Measurements from ENCODE around the gene COL8A1.
A peak's percentile ranks its signal among the peaks of the same experiment; 100 is the strongest.

Gene COL8A1

DNA sequence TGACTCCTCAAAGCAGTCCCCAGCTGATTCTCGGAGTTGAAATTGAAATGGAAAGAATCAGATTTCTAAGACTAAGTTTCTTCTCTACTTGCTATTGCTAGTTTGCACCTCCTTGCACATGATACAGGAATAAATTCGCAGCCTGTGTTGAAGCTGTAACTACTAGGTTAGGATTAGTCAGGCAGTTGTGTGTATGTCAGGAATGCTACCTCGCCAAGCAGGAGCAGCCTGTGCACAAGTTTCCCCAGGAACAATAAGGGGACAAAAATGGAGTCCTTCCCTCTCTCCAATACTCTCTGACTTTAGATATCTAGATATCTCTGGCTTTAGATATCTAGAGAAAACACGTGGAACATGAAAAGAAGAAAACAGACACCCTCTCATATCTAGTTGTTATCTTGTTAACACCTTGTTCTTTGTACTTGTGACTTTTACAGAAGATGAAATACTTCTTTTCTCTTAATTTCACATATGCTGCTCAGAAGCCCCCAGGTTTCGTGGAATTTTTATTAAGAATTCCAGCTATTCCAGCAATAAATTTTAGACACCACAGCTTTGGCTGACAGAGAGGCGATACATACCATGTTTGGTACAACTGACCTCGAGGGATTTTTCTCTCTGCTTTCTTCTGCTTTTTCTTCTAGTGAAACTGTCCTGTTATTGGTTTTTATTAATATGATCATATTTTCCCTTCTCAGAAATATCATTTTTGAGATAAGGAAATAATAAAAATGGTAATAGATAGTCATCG is 123.2 kb downstream of the COL8A1 start:
- no peak for DNase-seq (ENCODE audit: low read depth)
- H3K4me3 ChIP-seq (ENCODE audit: low read length), result no peak overlapping the region
- TF ChIP-seq, protein P1, sequence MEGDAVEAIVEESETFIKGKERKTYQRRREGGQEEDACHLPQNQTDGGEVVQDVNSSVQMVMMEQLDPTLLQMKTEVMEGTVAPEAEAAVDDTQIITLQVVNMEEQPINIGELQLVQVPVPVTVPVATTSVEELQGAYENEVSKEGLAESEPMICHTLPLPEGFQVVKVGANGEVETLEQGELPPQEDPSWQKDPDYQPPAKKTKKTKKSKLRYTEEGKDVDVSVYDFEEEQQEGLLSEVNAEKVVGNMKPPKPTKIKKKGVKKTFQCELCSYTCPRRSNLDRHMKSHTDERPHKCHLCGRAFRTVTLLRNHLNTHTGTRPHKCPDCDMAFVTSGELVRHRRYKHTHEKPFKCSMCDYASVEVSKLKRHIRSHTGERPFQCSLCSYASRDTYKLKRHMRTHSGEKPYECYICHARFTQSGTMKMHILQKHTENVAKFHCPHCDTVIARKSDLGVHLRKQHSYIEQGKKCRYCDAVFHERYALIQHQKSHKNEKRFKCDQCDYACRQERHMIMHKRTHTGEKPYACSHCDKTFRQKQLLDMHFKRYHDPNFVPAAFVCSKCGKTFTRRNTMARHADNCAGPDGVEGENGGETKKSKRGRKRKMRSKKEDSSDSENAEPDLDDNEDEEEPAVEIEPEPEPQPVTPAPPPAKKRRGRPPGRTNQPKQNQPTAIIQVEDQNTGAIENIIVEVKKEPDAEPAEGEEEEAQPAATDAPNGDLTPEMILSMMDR (conservative IDR thresholded peaks at IDR 0.05; ENCODE audit: low read length), result no peak

GRCh38 chr3:99762901-99763300 is 124.5 kb downstream of the COL8A1 start:
- DNase-seq (ENCODE audit: low read depth), result no peak
- TF ChIP-seq, protein P1 (conservative IDR thresholded peaks at IDR 0.05; ENCODE audit: low read length), result no peak
- no peak overlapping the region for H3K4me3 ChIP-seq (ENCODE audit: low read length)

DNA sequence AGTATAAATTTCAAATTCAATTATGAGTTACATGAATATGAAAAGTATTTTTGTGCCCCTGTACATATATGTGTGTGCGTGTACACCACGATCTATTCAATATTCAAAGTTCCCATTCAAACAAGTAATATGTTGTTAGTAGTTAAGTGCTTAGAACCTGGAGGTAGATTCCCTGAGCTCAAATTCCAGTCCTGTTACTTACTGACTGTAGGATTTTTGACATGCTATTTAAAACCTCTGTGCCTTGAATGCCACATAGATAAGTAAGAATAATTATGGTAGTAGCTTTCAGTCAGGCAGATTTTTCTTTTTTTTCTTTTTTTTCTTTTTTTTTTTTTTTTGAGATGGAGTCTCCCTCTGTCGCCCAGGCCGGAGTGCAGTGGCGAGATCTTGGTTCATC is 126.0 kb downstream of the COL8A1 start:
- no peak overlapping the region for H3K4me3 ChIP-seq (ENCODE audit: low read length)
- DNase-seq (ENCODE audit: low read depth), result no peak
- TF ChIP-seq, protein P1 (conservative IDR thresholded peaks at IDR 0.05; ENCODE audit: low read length), result no peak

GRCh38 chr3:99765042-99765942 is 126.9 kb downstream of the COL8A1 start:
- no peak overlapping the region for H3K4me3 ChIP-seq (ENCODE audit: low read length)
- DNase-seq (ENCODE audit: low read depth), result peak; percentile 77
- TF ChIP-seq, protein P1 (conservative IDR thresholded peaks at IDR 0.05; ENCODE audit: low read length), result no peak

GRCh38 chr3:99767291-99767690 is 128.9 kb downstream of the COL8A1 start:
- TF ChIP-seq, protein P1 (conservative IDR thresholded peaks at IDR 0.05; ENCODE audit: low read length), result no peak
- peak; percentile 80 for DNase-seq (ENCODE audit: low read depth)

GRCh38 chr3:99768126-99768525 is 129.7 kb downstream of the COL8A1 start:
- DNase-seq (ENCODE audit: low read depth), result no peak
- H3K4me3 ChIP-seq (ENCODE audit: low read length), result no peak overlapping the region
- TF ChIP-seq, protein P1 (conservative IDR thresholded peaks at IDR 0.05; ENCODE audit: low read length), result no peak

More at GRCh38 chr3:99767291-99767690, 128.9 kb downstream of the COL8A1 start:
- H3K4me3 ChIP-seq (ENCODE audit: low read length), result no peak overlapping the region
